HepG2 (cell line): ENCODE measurements around the gene HECTD4. TPM values are rescaled to one million over a fixed set of nuclear protein-coding genes. Genes with fewer than 3 reads are reported as not detected.

ENCODE experiments used
- BCL3 ChIP-seq: sonication (generic); formaldehyde crosslinking; IDR thresholded peaks from 2 replicates; pipeline ENCODE4 v1.5.1; 2020; ENCODE audit warnings: mild to moderate bottlenecking, missing genetic modification reagents, moderate library complexity
- CSRNP2 ChIP-seq: sonication (generic); formaldehyde crosslinking; conservative IDR thresholded peaks from 2 replicates; pipeline ENCODE4 v1.8.0; 2022; ENCODE audit warnings: low read depth, missing genetic modification reagents
- FLYWCH1 ChIP-seq: sonication (generic); formaldehyde crosslinking; IDR thresholded peaks from 2 replicates; pipeline ENCODE4 v1.8.1; 2023; ENCODE audit warnings: mild to moderate bottlenecking, missing genetic modification reagents
- HMGA1 ChIP-seq: sonication (generic); formaldehyde crosslinking; conservative IDR thresholded peaks from 2 replicates; pipeline ENCODE4 v1.4.0; 2020; ENCODE audit warnings: missing genetic modification reagents
- MXD3 ChIP-seq: IDR thresholded peaks from 2 replicates; pipeline ENCODE4 v1.6.1; 2016; ENCODE audit warnings: mild to moderate bottlenecking, missing biosample characterization, missing genetic modification reagents
- PREB ChIP-seq: sonication (generic); formaldehyde crosslinking; IDR thresholded peaks from 2 replicates; pipeline ENCODE4 v1.4.0; 2020; ENCODE audit warnings: missing genetic modification reagents
- SNAI1 ChIP-seq: sonication (generic); formaldehyde crosslinking; IDR thresholded peaks from 2 replicates; pipeline ENCODE4 v1.5.0; 2020; ENCODE audit warnings: mild to moderate bottlenecking, missing genetic modification reagents, borderline replicate concordance
- SOX13 ChIP-seq, 3 experiments: fragments of 450-650 bp in 1 of 3; sonication (generic) in 1 of 3; formaldehyde crosslinking in 1 of 3; IDR thresholded peaks in 2 of 3; conservative IDR thresholded peaks in 1 of 3; 2 replicates each; pipeline versions ENCODE4 v1.5.0 to v1.6.1; 2016 to 2020; ENCODE audit warnings: antibody characterized with exemption in 1 of 3, mild to moderate bottlenecking in 1 of 3, missing compliant biosample characterization in 1 of 3, missing genetic modification reagents in 1 of 3, moderate library complexity in 1 of 3
- TAF15 ChIP-seq: fragments of 200-400 bp; formaldehyde crosslinking; IDR thresholded peaks from one replicate; pipeline ENCODE4 v1.6.1; 2018; ENCODE audit warnings: mild to moderate bottlenecking, low read depth, low read length; ENCODE audit not compliant: poor library complexity, severe bottlenecking
- ZBTB38 ChIP-seq: sonication (generic); formaldehyde crosslinking; IDR thresholded peaks from 2 replicates; pipeline ENCODE4 v1.5.1; 2020; ENCODE audit warnings: mild to moderate bottlenecking, missing genetic modification reagents
- ZNF280D ChIP-seq: sonication (generic); formaldehyde crosslinking; IDR thresholded peaks from 2 replicates; pipeline ENCODE4 v1.5.1; 2020; ENCODE audit warnings: mild to moderate bottlenecking, missing genetic modification reagents
- ZNF451 ChIP-seq: sonication (generic); formaldehyde crosslinking; IDR thresholded peaks from 2 replicates; pipeline ENCODE4 v1.5.0; 2020; ENCODE audit warnings: mild to moderate bottlenecking, missing genetic modification reagents
- ZNF572 ChIP-seq: sonication (generic); formaldehyde crosslinking; IDR thresholded peaks from 2 replicates; pipeline ENCODE4 v1.5.1; 2020; ENCODE audit warnings: mild to moderate bottlenecking, missing genetic modification reagents
- ZNF609 ChIP-seq: sonication (generic); formaldehyde crosslinking; IDR thresholded peaks from 2 replicates; pipeline ENCODE4 v1.4.0; 2020; ENCODE audit warnings: mild to moderate bottlenecking, missing genetic modification reagents, borderline replicate concordance
- polyA plus RNA-seq, 8 experiments: library from polyadenylated mRNA; depleted of rRNA in 3 of 8; stranded (reverse) in 7 of 8; unstranded in 1 of 8; fragments of >200 nt; fragmentation: Illumina TruSeq in 4 of 8; extraction: Trizol in 4 of 8; gene quantifications; 2 replicates each; pipeline versions ENCODE4 v1.2.1 to v1.2.3, GENCODE V29; 2011 to 2016; ENCODE audit warnings: low read depth in 4 of 8, missing spikeins in 1 of 8, mixed read lengths in 1 of 8; ENCODE audit not compliant: insufficient read depth in 1 of 8
- total RNA-seq, 5 experiments: library from RNA; depleted of rRNA; stranded (reverse); fragments of >200 nt; fragmentation: Illumina TruSeq; extraction: Trizol; gene quantifications; 2 replicates each; pipeline ENCODE4 v1.2.3, GENCODE V29; 2016; ENCODE audit warnings: low read depth in 1 of 5

Gene HECTD4
- total and polyA plus RNA-seq, 2 of the 13 experiments (the other 11 are each of a cell fraction or from before 2014, with no cell fraction given) = 9.0 to 11.4 TPM

GRCh38 chr12:112409064-112409905, 27.1 kb upstream of the HECTD4 start, which contains the start of gene RPL6 (continued):
- no peak for TF ChIP-seq ZNF572 (CRISPR knock-in tag)
- no peak for TF ChIP-seq PREB (CRISPR knock-in tag)
- no peak for TF ChIP-seq CSRNP2 (CRISPR knock-in tag)
- peak; percentile 2; the same call in 1 of the 2 replicates for TF ChIP-seq ZNF609 (CRISPR knock-in tag)
- TF ChIP-seq FLYWCH1 = 0 out of 2 replicates have a peak, but pooled peaks have one; percentile 43
- TF ChIP-seq BCL3 = no peak; the same call in 1 of the 2 replicates
- TF ChIP-seq HMGA1 (CRISPR knock-in tag) = no peak
- no peak for TF ChIP-seq TAF15
- peak; percentile 81; the same call in 1 of the 2 replicates for TF ChIP-seq MXD3 (CRISPR knock-in tag)
- TF ChIP-seq ZBTB38 = peak; percentile 72
- no peak for TF ChIP-seq SOX13 (IDR thresholded peaks at IDR 0.05)
- no peak; a peak in 1 of 4 replicates for TF ChIP-seq SOX13 (CRISPR knock-in tag; conservative IDR thresholded peaks at IDR 0.05 in 1 of 2, IDR thresholded peaks at IDR 0.05 in 1 of 2)
- TF ChIP-seq ZNF451 (CRISPR knock-in tag) = no peak
- no peak for TF ChIP-seq SNAI1 (CRISPR knock-in tag)
- TF ChIP-seq ZNF280D (CRISPR knock-in tag) = peak; percentile 88
